Measurements from ENCODE around the gene ALDOB.

Gene ALDOB

GRCh38 chr9:101383361-101383760 is 52.2 kb downstream of the ALDOB start:
- DNase-seq (ENCODE audit: low spot score), result no peak

DNA sequence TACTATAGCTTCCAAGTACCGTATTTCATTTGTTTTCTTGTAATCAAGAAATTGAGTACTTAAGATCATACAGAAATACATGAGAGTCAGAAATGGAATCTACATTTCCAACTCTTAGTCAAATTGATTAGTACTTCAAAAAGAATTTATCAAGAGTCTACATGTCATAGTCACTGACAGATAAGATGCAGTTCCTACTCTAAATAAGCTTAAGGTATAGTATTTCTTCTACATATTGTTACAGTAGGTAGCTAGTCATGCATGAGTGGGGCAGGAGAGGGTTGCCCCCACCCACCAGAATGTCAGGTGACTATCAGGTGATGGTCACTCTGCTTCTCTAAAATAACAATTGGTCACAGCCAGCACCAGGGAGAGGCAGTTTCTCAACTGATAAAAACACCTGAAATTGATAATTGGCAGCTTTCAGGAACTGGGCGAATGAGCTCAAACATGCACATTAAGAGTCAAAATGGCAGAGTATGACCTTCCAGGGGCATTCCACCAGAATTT is 53.7 kb downstream of the ALDOB start:
- no peak for DNase-seq (ENCODE audit: low spot score)

DNA sequence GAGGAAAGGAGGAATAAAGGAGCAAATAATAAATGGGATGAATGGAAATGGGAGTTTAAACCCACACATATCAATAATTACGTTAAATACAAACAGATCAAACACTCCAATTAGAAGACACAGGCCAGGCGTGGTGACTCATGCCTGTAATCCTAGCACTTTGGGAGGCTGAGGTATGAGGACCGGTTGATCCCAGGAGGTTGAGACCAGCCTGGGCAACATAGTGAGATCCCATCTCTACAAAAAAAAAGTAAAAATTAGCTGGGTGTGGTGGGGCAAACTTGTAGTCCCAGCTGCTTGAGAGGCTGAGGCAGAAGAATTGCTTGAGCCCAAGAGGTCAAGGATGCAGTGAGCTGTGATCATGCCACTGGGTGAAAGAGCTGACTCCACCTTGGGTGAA is 54.5 kb downstream of the ALDOB start:
- no peak for DNase-seq (ENCODE audit: low spot score)

- no peak for DNase-seq (ENCODE audit: low spot score)
Measured at GRCh38 chr9:101380295-101380694, 55.3 kb downstream of the ALDOB start.

- DNase-seq (ENCODE audit: low spot score), result no peak
Measured at GRCh38 chr9:101376111-101376848, 59.3 kb downstream of the ALDOB start.

DNA sequence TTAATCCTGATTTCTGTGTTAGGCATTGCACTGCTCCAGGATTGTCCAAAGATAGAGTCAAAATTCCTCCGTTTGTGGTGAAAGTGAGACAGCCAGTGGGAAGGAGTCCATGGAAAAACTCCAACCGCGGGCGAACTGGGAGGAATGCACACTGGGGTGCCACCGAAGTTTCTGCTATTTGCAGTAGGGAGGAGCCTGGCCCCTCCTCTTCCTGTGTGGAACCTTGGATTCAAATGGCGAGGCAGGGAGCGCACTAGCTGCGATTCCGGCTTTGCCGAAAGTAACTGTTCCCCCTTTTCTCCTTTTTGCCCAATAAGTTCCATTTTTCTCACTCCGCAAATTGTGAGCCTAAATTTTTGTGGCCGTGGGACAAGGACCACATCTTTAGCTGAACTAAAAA is 60.0 kb downstream of the ALDOB start:
- no peak for DNase-seq (ENCODE audit: low spot score)

- DNase-seq (ENCODE audit: low spot score), result no peak
Measured at GRCh38 chr9:101372327-101373118, 63.1 kb downstream of the ALDOB start.

- no peak for DNase-seq (ENCODE audit: low spot score)
Measured at GRCh38 chr9:101371813-101372212, 63.8 kb downstream of the ALDOB start.

All from CD4-positive, alpha-beta T cell treated with Interleukin-6 at 100 ng/mL for 8 hours (primary cell).